Heart left ventricle (tissue), 16 donors: ENCODE results near the gene STARD7. TPM values are rescaled to one million over a fixed set of nuclear protein-coding genes. Genes with fewer than 3 reads are reported as not detected.

Experiments used
- ATAC-seq, 4 donors: fragments of 200-7000 bp; cut with Tn5 transposase; one replicate each; pipeline ENCODE4 v1.9.1; 2020 to 2022; ENCODE audit warnings: moderate library complexity in 4 of 4, mild to moderate bottlenecking in 3 of 4, moderate number of reproducible peaks in 1 of 4
- DNase-seq, 5 donors: peaks; one replicate each; pipeline ENCODE4 v3.0.0-alpha.2; 2020
- H3K27ac ChIP-seq, 12 donors: fragments of 200-600 bp; sonication (generic) in 4 of 12; one replicate each; pipeline versions ENCODE4 v1.5.0 to v1.8.0; 2016 to 2022; ENCODE audit warnings: mild to moderate bottlenecking in 2 of 12
- H3K27me3 ChIP-seq, 9 donors: fragments of 200-600 bp; sonication (generic) in 2 of 9; one replicate each; pipeline versions ENCODE4 v1.5.1 to v1.8.0; 2016 to 2022; ENCODE audit warnings: mild to moderate bottlenecking in 3 of 9
- H3K36me3 ChIP-seq, 9 donors: fragments of 200-600 bp; sonication (generic) in 2 of 9; one replicate each; pipeline versions ENCODE4 v1.5.0 to v1.8.0; 2018 to 2022; ENCODE audit warnings: mild to moderate bottlenecking in 2 of 9
- H3K4me1 ChIP-seq, 12 donors: fragments of 200-600 bp; sonication (generic) in 4 of 12; one replicate each; pipeline versions ENCODE4 v1.5.0 to v1.8.0; 2016 to 2022; ENCODE audit warnings: mild to moderate bottlenecking in 3 of 12
- H3K4me3 ChIP-seq, 12 donors: fragments of 200-600 bp; sonication (generic) in 4 of 12; one replicate each; pipeline versions ENCODE4 v1.5.0 to v1.8.0; 2017 to 2022; ENCODE audit warnings: mild to moderate bottlenecking in 9 of 12, moderate library complexity in 4 of 12
- H3K9me3 ChIP-seq, 12 donors: fragments of 200-600 bp; sonication (generic) in 4 of 12; one replicate each; pipeline versions ENCODE4 v1.5.0 to v1.8.0; 2016 to 2022; ENCODE audit warnings: mild to moderate bottlenecking in 1 of 12
- CTCF ChIP-seq, 12 donors: fragments of 200-600 bp; sonication (generic) in 4 of 12; IDR thresholded peaks; one replicate each; pipeline versions ENCODE4 v1.5.0 to v1.8.0; 2018 to 2022; ENCODE audit warnings: antibody characterized with exemption in 12 of 12, mild to moderate bottlenecking in 5 of 12
- POLR2A ChIP-seq, 2 donors: fragments of 450-650 bp; IDR thresholded peaks; one replicate each; pipeline ENCODE4 v1.6.1; 2017; ENCODE audit warnings: antibody characterized with exemption in 2 of 2, mild to moderate bottlenecking in 2 of 2, moderate library complexity in 2 of 2
- WGBS, 4 donors: extraction: QIAGEN DNeasy Blood & Tissue Kit in 2 of 4; methylation state at CpG; one replicate each; pipeline versions ENCODE4 v1.1.5 to v1.1.7; 2013 to 2018; 5-methylcytosine and 5-hydroxymethylcytosine counted together
- intact Hi-C, 10 donors: fragments of 100-400 bp; cut with DNase I; formaldehyde crosslinking; loops; one replicate each; pipeline versions ENCODE4 v1.11.1 to v1.14.2; 2022
- polyA plus RNA-seq, 2 donors: library from polyadenylated mRNA; stranded (reverse); fragments of 200-250 nt; gene quantifications; one replicate each; pipeline ENCODE4 v1.2.3, GENCODE V29; 2013
- total RNA-seq, 9 donors: library from RNA; depleted of rRNA in 2 of 9; stranded (reverse); fragments of >200 nt in 2 of 9; fragmentation: NEBNext Ultra II Directional in 3 of 9; extraction: Animal tissue kit (Norgen Biotek cat#: 25700) in 3 of 9; gene quantifications; one replicate each; pipeline versions ENCODE4 v1.1.0 to v1.2.4, GENCODE V29; 2016 to 2023
- donor health status: ischemic (EF 13 %, LVEDD 7.1; RV severe dilation, severe dysfunction).
- donor health status: healthy with polysubstance abuse.
- donor health status: DM: no; HTN: yes; CAD: no.
- donor health status: DM: no; HTN: no; CAD: no.
- donor health status: ischemic (EF 25% LVEDD 6.9; RV normal size, moderate dysfunction).
- donor health status: ischemic (EF 25% LVEDD 5.7; RV mildly dilated, moderate dysfunction).
- donor health status: healthy.
- donor health status: DM: yes; HTN: yes; CAD: no.
- donor health status: ischemic (EF 35%, LVEDD 5.7; RV mildly dilated, moderate dysfunction).
- donor health status: nonischemic (EF 11% LVEDD 7.7; RV severe dilation, severe dysfunction).
- donor health status: DM: yes; HTN: yes; CAD: no.
- donor health status: PGD.
- donor health status: ischemic (EF 29% LVEDD 5.4; RV normal size, mild dysfunction).
- donor health status: nonischemic (EF 23%, LVEDD 6.1; RV moderate dilation, normal function).

STARD7 gene
- total and polyA plus RNA-seq, 11 donors: 58.3 to 526 (median 188) TPM

GRCh38 chr2:96150791-96151594, 57.6 kb downstream of the STARD7 start:
- intact Hi-C loops: no loop called here
- ATAC-seq: no peak
- Histone ChIP-seq H3K9me3 (no peaks in the 10 kb centered on the region), H3K27me3 (no peaks in the 10 kb centered on the region), H3K27ac (no peak overlapping the region), H3K4me1 (peaks cover 0 to 30% (median 11%) of the 10 kb centered on the region in 12 donors), H3K36me3 (no peaks in the 10 kb centered on the region), H3K4me3 (no peak overlapping the region)
- no peak for DNase-seq
- TF ChIP-seq CTCF (IDR thresholded peaks at IDR 0.05) (no peak), POLR2A (IDR thresholded peaks at IDR 0.05) (no peak)
- WGBS, 4 donors: 84 to 94% (median 92%) methylated on average over 13 to 14 of the region's 14 CpGs

- intact Hi-C loops: no loop called here
- no peak for ATAC-seq
- peak in 1 of 5 donors; percentile 4 for DNase-seq
- WGBS, 4 donors: 94 to 96% (median 95%) methylated on average over 6 of the region's 6 CpGs
- Histone ChIP-seq H3K27me3 (no peaks in the 10 kb centered on the region), H3K4me3 (no peak overlapping the region), H3K27ac (no peak overlapping the region), H3K36me3 (no peaks in the 10 kb centered on the region), H3K9me3 (no peaks in the 10 kb centered on the region), H3K4me1 (peaks cover 0 to 38% (median 17%) of the 10 kb centered on the region in 12 donors)
- no peak for TF ChIP-seq CTCF (IDR thresholded peaks at IDR 0.05)
- no peak for TF ChIP-seq POLR2A (IDR thresholded peaks at IDR 0.05)
These were observed 58.5 kb downstream of the STARD7 start for GRCh38 chr2:96150007-96150640.

- H3K36me3 ChIP-seq: peaks cover 0 to 3% (median 0%) of the 10 kb centered on the region in 9 donors
- H3K4me3 ChIP-seq: peak overlapping the region in 1 of 12 donors; percentile 13
- H3K4me1 ChIP-seq: peaks cover 0 to 50% (median 27%) of the 10 kb centered on the region in 12 donors
- peak in 3 of 4 donors; percentile 9 to 78 (median 17) for ATAC-seq
- peak overlapping the region in 3 of 12 donors; percentile 16 to 67 (median 67) for H3K27ac ChIP-seq
- H3K9me3 ChIP-seq: no peaks in the 10 kb centered on the region
- DNase-seq: peak; percentile 52 to 82 (median 76)
- WGBS, 4 donors: 54 to 71% (median 63%) methylated on average over 17 to 29 of the region's 29 CpGs
- intact Hi-C loops: loop anchor here in 3 of 10 donors (5.0 to 10.0 kb wide), 4 partner anchors 59 to 366 kb away; partner anchors contain the start of genes CIAO1 (in 2 of the 3), TMEM127 (in 2 of the 3) and STARD7 (in 1 of the 3)
- TF ChIP-seq CTCF (IDR thresholded peaks at IDR 0.05) (no peak), POLR2A (IDR thresholded peaks at IDR 0.05) (no peak)
- peaks cover 0 to 7% (median 0%) of the 10 kb centered on the region in 9 donors for H3K27me3 ChIP-seq
These were observed 60.0 kb downstream of the STARD7 start for GRCh38 chr2:96148410-96149217.
